HepG2 (cell line): ENCODE measurements around the gene OLFM2. TPM values are rescaled to one million over a fixed set of nuclear protein-coding genes. Genes with fewer than 3 reads are reported as not detected.

Experiments used
- ATAC-seq: fragments of 200-7000 bp; cut with Tn5 transposase; 3 replicates; pipeline ENCODE4 v1.9.1; 2020; ENCODE audit warnings: mild to moderate bottlenecking, moderate library complexity
- BruUV-seq: library from RNA; stranded (reverse); fragments of 400-500 nt; replicated peaks from 2 replicates; lab custom pipeline; 2021; lab: Mats Ljungman, UMichigan
- CTCF ChIA-PET: fragments of 300-600 bp; formaldehyde crosslinking; extraction: SDS; loops from one replicate; lab custom pipeline; 2021; ENCODE audit warnings: low total read pairs, inconsistent platforms, low intra/inter-chr PET ratio; lab: Yijun Ruan, JAX
- POLR2A ChIA-PET: fragments of 350-600 bp; sonication (Branson Sonifier 250); formaldehyde crosslinking; loops from one replicate; lab custom pipeline; 2020; ENCODE audit warnings: antibody characterized with exemption, inconsistent platforms; lab: Yijun Ruan, JAX
- DNase-seq: peaks from one replicate; pipeline ENCODE4 v3.0.0-alpha.2; 2015; ENCODE audit warnings: low spot score
- FAIRE-seq: peaks from 3 replicates; lab custom pipeline; 2011; peaks lifted over from hg19 to GRCh38; lab: Jason Lieb, UNC
- H2AFZ ChIP-seq: one replicate; pipeline ENCODE4 v1.6.1; 2011; ENCODE audit warnings: low read length, inconsistent platforms
- H3K27ac ChIP-seq: fragments of 300-600 bp; 3 replicates; pipeline ENCODE4 v1.8.0; 2011; ENCODE audit warnings: mixed run types, mild to moderate bottlenecking, mixed read lengths, low read length, inconsistent platforms; ENCODE audit not compliant: insufficient read depth; ENCODE audit errors: extremely low read length
- H3K27me3 ChIP-seq, 2 experiments: fragments of 200-600 bp in 1 of 2; 2 replicates in 1 of 2; 3 replicates in 1 of 2; pipeline versions ENCODE4 v1.6.0 to v1.8.0; 2011; ENCODE audit warnings: low read length in 2 of 2, mild to moderate bottlenecking in 2 of 2, moderate library complexity in 2 of 2, inconsistent platforms in 1 of 2; ENCODE audit not compliant: insufficient read depth in 2 of 2, control insufficient read depth in 1 of 2
- H3K36me3 ChIP-seq, 2 experiments: fragments of 200-600 bp in 1 of 2; replicated peaks in 1 of 2; 2 replicates in 1 of 2; 3 replicates in 1 of 2; pipeline versions ENCODE4 v1.5.1 to v1.8.0; 2011; ENCODE audit warnings: low read length in 2 of 2, inconsistent platforms in 1 of 2; ENCODE audit not compliant: insufficient read depth in 2 of 2, control insufficient read depth in 1 of 2
- H3K4me1 ChIP-seq: 2 replicates; pipeline ENCODE4 v1.5.1; 2012; ENCODE audit warnings: low read length, inconsistent platforms; ENCODE audit not compliant: insufficient read depth
- H3K4me2 ChIP-seq: 2 replicates; pipeline ENCODE4 v1.6.0; 2011; ENCODE audit warnings: low read depth, low read length, inconsistent platforms
- H3K4me3 ChIP-seq, 3 experiments: fragments of 200-600 bp in 1 of 3; sonication (generic), shearing (Covaris generic) in 1 of 3; replicated peaks in 1 of 3; 2 replicates each; pipeline ENCODE4 v1.5.1; 2011 to 2016; ENCODE audit warnings: low read length in 3 of 3, inconsistent platforms in 2 of 3, low read depth in 2 of 3, mild to moderate bottlenecking in 2 of 3, control low read depth in 1 of 3, mixed read lengths in 1 of 3; ENCODE audit not compliant: insufficient read depth in 1 of 3
- H3K79me2 ChIP-seq: one replicate; pipeline ENCODE4 v1.6.1; 2011; ENCODE audit warnings: low read length, inconsistent platforms; ENCODE audit not compliant: insufficient read depth
- H3K9ac ChIP-seq: 2 replicates; pipeline ENCODE4 v1.6.0; 2011; ENCODE audit warnings: mild to moderate bottlenecking, low read depth, low read length, inconsistent platforms; ENCODE audit not compliant: insufficient read depth
- H3K9me3 ChIP-seq: 2 replicates; pipeline ENCODE4 v1.5.1; 2012; ENCODE audit warnings: mild to moderate bottlenecking, low read length
- H4K20me1 ChIP-seq: 2 replicates; pipeline ENCODE4 v1.6.0; 2011; ENCODE audit warnings: inconsistent platforms, mild to moderate bottlenecking, low read length, moderate library complexity; ENCODE audit not compliant: insufficient read depth
- BHLHE40 ChIP-seq: IDR thresholded peaks from 2 replicates; pipeline ENCODE4 v1.6.1; 2011; ENCODE audit warnings: low read length, improper control_type of control experiment
- CTCF ChIP-seq: sonication (generic); formaldehyde crosslinking; IDR thresholded peaks from 2 replicates; pipeline ENCODE4 v1.5.0; 2020; ENCODE audit warnings: mild to moderate bottlenecking, missing genetic modification reagents, moderate library complexity
- FOSL2 ChIP-seq: sonication (generic); formaldehyde crosslinking; IDR thresholded peaks from 2 replicates; pipeline ENCODE4 v1.4.0; 2020; ENCODE audit warnings: missing genetic modification reagents
- SMC3 ChIP-seq: IDR thresholded peaks from 2 replicates; pipeline ENCODE4 v1.6.1; 2011; ENCODE audit warnings: low read length, improper control_type of control experiment
- STAG1 ChIP-seq: sonication (generic); formaldehyde crosslinking; IDR thresholded peaks from 2 replicates; pipeline ENCODE4 v1.4.0; 2020; ENCODE audit warnings: missing genetic modification reagents
- ZNF709 ChIP-seq: sonication (generic); formaldehyde crosslinking; IDR thresholded peaks from 2 replicates; pipeline ENCODE4 v1.5.0; 2020; ENCODE audit warnings: mild to moderate bottlenecking, missing genetic modification reagents
- ZSCAN31 ChIP-seq: sonication (generic); formaldehyde crosslinking; IDR thresholded peaks from 2 replicates; pipeline ENCODE4 v1.5.0; 2020; ENCODE audit warnings: low read depth, mild to moderate bottlenecking, missing genetic modification reagents
- WGBS: methylation state at CpG from one replicate; pipeline ENCODE4 v1.1.6; 2017; ENCODE audit warnings: low lambda C conversion rate; 5-methylcytosine and 5-hydroxymethylcytosine counted together
- in situ Hi-C: cut with HindIII; loops from 2 replicates; pipeline ENCODE4 v1.10.0; 2017; ENCODE audit warnings: low pct_unique_long_range_greater_than_20kb; ENCODE audit not compliant: extremely low pct_ligation_motif_present
- intact Hi-C: fragments of 100-400 bp; cut with micrococcal nuclease; formaldehyde crosslinking; loops from one replicate; pipeline ENCODE4 v1.10.0; 2022; ENCODE audit not compliant: unreplicated experiment
- polyA plus RNA-seq, 8 experiments: library from polyadenylated mRNA; depleted of rRNA in 3 of 8; stranded (reverse) in 7 of 8; unstranded in 1 of 8; fragments of >200 nt; fragmentation: Illumina TruSeq in 4 of 8; extraction: Trizol in 4 of 8; gene quantifications; 2 replicates each; pipeline versions ENCODE4 v1.2.1 to v1.2.3, GENCODE V29; 2011 to 2016; ENCODE audit warnings: low read depth in 4 of 8, missing spikeins in 1 of 8, mixed read lengths in 1 of 8; ENCODE audit not compliant: insufficient read depth in 1 of 8
- total RNA-seq, 5 experiments: library from RNA; depleted of rRNA; stranded (reverse); fragments of >200 nt; fragmentation: Illumina TruSeq; extraction: Trizol; gene quantifications; 2 replicates each; pipeline ENCODE4 v1.2.3, GENCODE V29; 2016; ENCODE audit warnings: low read depth in 1 of 5

Gene OLFM2
- total and polyA plus RNA-seq, 2 of the 13 experiments (the other 11 are each of a cell fraction or from before 2014, with no cell fraction given): 0.20 to 0.51 TPM

- peaks cover 1% of the 10 kb centered on the region; the same call in 1 of the 2 replicates for H3K4me1 ChIP-seq
- intact Hi-C loops: no loop called here
Observed at GRCh38 chr19:9847087-9847671, 89.1 kb downstream of the OLFM2 start.

More at GRCh38 chr19:9847087-9847671, 89.1 kb downstream of the OLFM2 start:
- no peak for FAIRE-seq
- TF ChIP-seq ZNF709 (no peak), FOSL2 (CRISPR knock-in tag) (peak; percentile 69), ZSCAN31 (CRISPR knock-in tag) (no peak), BHLHE40 (peak; percentile 79), SMC3 (0 out of 2 replicates have a peak, but pooled peaks have one; percentile 3), CTCF (peak; percentile 58), STAG1 (CRISPR knock-in tag) (peak; percentile 19; the same call in 1 of the 2 replicates)
- 77% methylated on average over 9 of the region's 13 CpGs for WGBS
- CTCF ChIA-PET: interaction anchor here (0.6 to 3.7 kb wide), 2 partner anchors 67 to 221 kb away, joined by 3 to 15 read pairs; no protein-coding TSS in a partner anchor
- POLR2A ChIA-PET: no interaction called here
- H2AFZ ChIP-seq: no peak overlapping the region
- no peak overlapping the region for H3K9ac ChIP-seq
- no TSS peak for BruUV-seq
- no peaks in the 10 kb centered on the region for H3K27me3 ChIP-seq
- no peaks in the 10 kb centered on the region for H4K20me1 ChIP-seq
- H3K4me3 ChIP-seq: no peak overlapping the region
- H3K27ac ChIP-seq: no peak overlapping the region
- H3K79me2 ChIP-seq: no peaks in the 10 kb centered on the region
- ATAC-seq: peak; percentile 64
- no peak overlapping the region for H3K4me2 ChIP-seq
- in situ Hi-C loops: loop anchor here (5.0 kb wide), 1 partner anchor 65 kb away; no protein-coding TSS in a partner anchor
- peaks cover 18 to 37% of the 10 kb centered on the region in 2 experiments; a peak in 4 of 5 replicates for H3K36me3 ChIP-seq
- H3K9me3 ChIP-seq: no peaks in the 10 kb centered on the region
- DNase-seq: peak; percentile 23
